Fibroblast of lung (primary cell): ENCODE results near the gene UBE2QL1. TPM values are rescaled to one million over a fixed set of nuclear protein-coding genes. Genes with fewer than 3 reads are reported as not detected.

Source experiments
- DNase-seq, 2 donors: peaks; one replicate each; pipeline versions ENCODE4 v3.0.0 to v3.0.0-alpha.2; 2010; ENCODE audit warnings: low read depth in 2 of 2
- H2AFZ ChIP-seq: 2 replicates; pipeline ENCODE4 v1.5.1; 2012; ENCODE audit warnings: low read length, control low read depth, inconsistent platforms
- H3K27ac ChIP-seq: 2 replicates; pipeline ENCODE4 v1.5.1; 2011; ENCODE audit warnings: low read length, control low read depth; ENCODE audit not compliant: insufficient read depth
- H3K27me3 ChIP-seq: 2 replicates; pipeline ENCODE4 v1.5.1; 2011; ENCODE audit warnings: mild to moderate bottlenecking, low read length; ENCODE audit not compliant: control insufficient read depth, insufficient read depth
- H3K36me3 ChIP-seq: 2 replicates; pipeline ENCODE4 v1.5.1; 2011; ENCODE audit warnings: low read length; ENCODE audit not compliant: control insufficient read depth, insufficient read depth
- H3K4me1 ChIP-seq: 2 replicates; pipeline ENCODE4 v1.5.1; 2011; ENCODE audit warnings: low read length; ENCODE audit not compliant: control insufficient read depth, insufficient read depth; ENCODE audit errors: extremely low read depth
- H3K4me2 ChIP-seq: 2 replicates; pipeline ENCODE4 v1.5.1; 2011; ENCODE audit warnings: low read length, control low read depth; ENCODE audit not compliant: insufficient read depth; ENCODE audit errors: extremely low read depth
- H3K4me3 ChIP-seq, 4 experiments: fragments of 200-600 bp in 1 of 4; sonication (generic) in 1 of 4; replicated peaks in 1 of 4; 2 replicates each; pipeline ENCODE4 v1.5.1; 2011 to 2016; ENCODE audit warnings: low read length in 4 of 4, low read depth in 3 of 4, mild to moderate bottlenecking in 3 of 4, control low read depth in 2 of 4, inconsistent platforms in 1 of 4, mixed read lengths in 1 of 4; ENCODE audit not compliant: insufficient read depth in 1 of 4; ENCODE audit errors: control extremely low read depth in 1 of 4
- H3K79me2 ChIP-seq: 2 replicates; pipeline ENCODE4 v1.5.1; 2012; ENCODE audit warnings: mild to moderate bottlenecking, low read length, inconsistent platforms; ENCODE audit not compliant: control insufficient read depth, insufficient read depth
- H3K9ac ChIP-seq: 2 replicates; pipeline ENCODE4 v1.5.1; 2011; ENCODE audit warnings: mild to moderate bottlenecking, low read length, control low read depth; ENCODE audit not compliant: insufficient read depth
- H3K9me3 ChIP-seq: 2 replicates; pipeline ENCODE4 v1.5.1; 2012; ENCODE audit warnings: low read depth, low read length; ENCODE audit not compliant: control insufficient read depth, insufficient read depth
- H4K20me1 ChIP-seq: 2 replicates; pipeline ENCODE4 v1.5.1; 2011; ENCODE audit warnings: low read length; ENCODE audit not compliant: control insufficient read depth, insufficient read depth; ENCODE audit errors: extremely low read depth
- CTCF ChIP-seq, 2 donors: IDR thresholded peaks in 1 of 2; conservative IDR thresholded peaks in 1 of 2; 1 replicate in 1 of 2; 2 replicates in 1 of 2; pipeline ENCODE4 v1.5.1; 2011 to 2012; ENCODE audit warnings: low read length in 2 of 2, control low read depth in 1 of 2, inconsistent platforms in 1 of 2, low read depth in 1 of 2, mild to moderate bottlenecking in 1 of 2
- EZH2 ChIP-seq: IDR thresholded peaks from 2 replicates; pipeline ENCODE4 v1.5.1; 2012; ENCODE audit warnings: low read length, control low read depth, mild to moderate bottlenecking; ENCODE audit errors: missing control alignments
- polyA plus RNA-seq, 2 donors: library from polyadenylated mRNA; depleted of rRNA in 1 of 2; stranded (reverse) in 1 of 2; unstranded in 1 of 2; fragments of >200 nt; gene quantifications; 2 replicates each; pipeline ENCODE4 v1.2.1, GENCODE V29; 2011 to 2012; ENCODE audit warnings: missing spikeins in 1 of 2
- total RNA-seq: library from RNA; depleted of rRNA; stranded (reverse); fragments of >200 nt; gene quantifications from 2 replicates; pipeline ENCODE4 v1.2.1, GENCODE V29; 2014

Gene UBE2QL1
- total and polyA plus RNA-seq, 2 donors (not counting 1 experiment from before 2014, with no cell fraction given) = not detected

- H3K36me3 ChIP-seq = no peaks in the 10 kb centered on the region
- DNase-seq = no peak
- no peak overlapping the region for H2AFZ ChIP-seq
- TF ChIP-seq EZH2 (no peak), CTCF (conservative IDR thresholded peaks at IDR 0.05 in 1 of 2, IDR thresholded peaks at IDR 0.05 in 1 of 2; ENCODE audit: low read depth in 1 of 2, low read length in 2 of 2) (no peak)
- H4K20me1 ChIP-seq = no peaks in the 10 kb centered on the region
- no peaks in the 10 kb centered on the region for H3K79me2 ChIP-seq
- no peak overlapping the region for H3K9ac ChIP-seq
- H3K4me3 ChIP-seq = no peak overlapping the region
- no peaks in the 10 kb centered on the region for H3K4me1 ChIP-seq
- no peaks in the 10 kb centered on the region for H3K27me3 ChIP-seq
- H3K4me2 ChIP-seq = no peak overlapping the region
- H3K27ac ChIP-seq = no peak overlapping the region
- H3K9me3 ChIP-seq = no peaks in the 10 kb centered on the region
Measured at GRCh38 chr5:6485441-6485840, 36.8 kb downstream of the UBE2QL1 start.

- Histone ChIP-seq H3K27ac (no peak overlapping the region), H4K20me1 (no peaks in the 10 kb centered on the region), H2AFZ (no peak overlapping the region), H3K4me1 (no peaks in the 10 kb centered on the region), H3K4me3 (no peak overlapping the region), H3K79me2 (no peaks in the 10 kb centered on the region), H3K27me3 (no peaks in the 10 kb centered on the region), H3K36me3 (no peaks in the 10 kb centered on the region), H3K4me2 (no peak overlapping the region), H3K9ac (no peak overlapping the region), H3K9me3 (no peaks in the 10 kb centered on the region)
- no peak for DNase-seq
- TF ChIP-seq EZH2 (no peak), CTCF (conservative IDR thresholded peaks at IDR 0.05 in 1 of 2, IDR thresholded peaks at IDR 0.05 in 1 of 2; ENCODE audit: low read depth in 1 of 2, low read length in 2 of 2) (no peak)
Measured at GRCh38 chr5:6486074-6486473, 37.4 kb downstream of the UBE2QL1 start.

- H3K4me3 ChIP-seq = no peak overlapping the region
- no peak overlapping the region for H3K9ac ChIP-seq
- no peaks in the 10 kb centered on the region for H3K36me3 ChIP-seq
- H3K4me1 ChIP-seq = no peaks in the 10 kb centered on the region
- DNase-seq = no peak
- H3K9me3 ChIP-seq = no peaks in the 10 kb centered on the region
- H4K20me1 ChIP-seq = no peaks in the 10 kb centered on the region
- no peaks in the 10 kb centered on the region for H3K79me2 ChIP-seq
- H3K27me3 ChIP-seq = no peaks in the 10 kb centered on the region
- no peak overlapping the region for H2AFZ ChIP-seq
- no peak overlapping the region for H3K27ac ChIP-seq
- TF ChIP-seq CTCF (conservative IDR thresholded peaks at IDR 0.05 in 1 of 2, IDR thresholded peaks at IDR 0.05 in 1 of 2; ENCODE audit: low read depth in 1 of 2, low read length in 2 of 2) (no peak), EZH2 (no peak)
- no peak overlapping the region for H3K4me2 ChIP-seq
Measured at GRCh38 chr5:6487081-6487480, 38.4 kb downstream of the UBE2QL1 start.
